Astrocyte of the hippocampus (primary cell): ENCODE measurements around the gene KLHL2.

ENCODE experiments used
- DNase-seq: peaks from one replicate; pipeline ENCODE4 v3.0.0; 2011; ENCODE audit warnings: low read depth, low spot score

KLHL2 gene

DNA sequence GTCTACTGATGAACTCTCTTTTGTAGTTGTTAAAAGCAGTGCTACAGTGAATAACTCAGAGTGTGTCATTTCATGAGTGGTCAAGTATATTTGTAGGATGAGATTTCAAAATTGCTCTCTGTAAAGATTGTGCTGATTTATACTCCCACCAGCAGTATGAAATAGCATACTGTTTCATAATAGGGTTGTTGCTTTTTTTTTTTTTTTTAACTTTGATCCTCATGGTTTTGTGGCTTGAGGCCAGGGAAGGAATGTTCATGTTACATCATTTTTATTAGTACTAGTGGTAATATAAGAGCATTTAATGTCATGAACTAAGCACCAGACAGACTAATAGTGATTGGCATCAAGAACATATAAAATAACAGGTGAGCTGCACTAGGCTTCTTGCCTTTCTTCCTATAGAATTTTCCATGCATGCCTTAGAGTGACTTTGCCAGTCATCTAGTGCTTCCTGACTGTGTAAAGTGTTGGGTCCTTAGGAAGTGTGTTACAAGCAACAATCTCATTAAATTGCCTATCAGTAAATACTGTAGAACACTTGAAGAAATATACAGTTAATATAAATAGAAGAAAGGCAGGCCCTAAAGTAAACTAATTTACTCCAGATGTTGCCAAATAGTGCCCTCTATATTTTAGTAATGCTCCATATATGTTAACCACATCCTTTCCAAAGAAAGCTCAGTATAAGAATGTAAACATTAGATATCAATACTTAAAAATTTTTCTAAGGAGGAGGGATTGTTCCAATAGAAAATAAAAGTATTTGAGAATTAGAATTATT, 81.5 kb downstream of the KLHL2 start:
- DNase-seq, result peak; percentile 16

DNA sequence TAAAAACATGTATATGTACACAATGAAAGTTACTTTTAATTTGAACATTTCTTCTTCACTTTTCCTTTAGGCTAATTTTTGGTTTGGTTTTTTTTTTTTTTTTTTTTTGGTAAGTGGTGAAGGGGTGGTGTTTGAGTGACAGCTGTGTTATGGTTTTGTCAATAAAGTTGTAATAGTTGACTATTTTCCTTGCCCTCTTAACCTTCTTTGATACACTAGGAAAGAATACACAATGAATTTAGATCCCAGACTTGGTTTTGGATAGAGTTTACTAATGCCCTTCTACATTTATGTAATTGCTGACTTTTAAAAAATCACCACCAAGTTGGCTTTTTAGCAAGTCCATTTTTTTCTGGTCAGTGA, 82.0 kb downstream of the KLHL2 start:
- no peak for DNase-seq

DNA sequence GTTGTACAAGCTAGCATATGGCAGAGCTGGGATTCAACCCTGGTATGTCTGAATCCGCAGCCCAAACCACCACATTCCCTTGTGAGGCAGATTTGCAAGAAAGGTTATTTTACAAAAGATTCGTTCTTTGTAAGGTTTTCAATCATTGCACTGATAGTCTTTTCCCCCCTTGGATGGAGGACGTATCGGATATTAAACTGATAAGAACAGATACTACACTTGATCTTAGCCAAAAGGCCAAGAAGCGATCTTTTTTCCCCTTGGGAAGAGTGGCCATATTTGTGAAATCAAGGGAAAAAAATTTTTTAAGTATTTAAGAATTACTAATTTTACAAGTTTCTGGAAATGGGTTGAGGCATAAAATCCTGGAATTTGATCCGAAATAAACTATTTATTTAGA, 85.7 kb downstream of the KLHL2 start:
- DNase-seq, result no peak

DNA sequence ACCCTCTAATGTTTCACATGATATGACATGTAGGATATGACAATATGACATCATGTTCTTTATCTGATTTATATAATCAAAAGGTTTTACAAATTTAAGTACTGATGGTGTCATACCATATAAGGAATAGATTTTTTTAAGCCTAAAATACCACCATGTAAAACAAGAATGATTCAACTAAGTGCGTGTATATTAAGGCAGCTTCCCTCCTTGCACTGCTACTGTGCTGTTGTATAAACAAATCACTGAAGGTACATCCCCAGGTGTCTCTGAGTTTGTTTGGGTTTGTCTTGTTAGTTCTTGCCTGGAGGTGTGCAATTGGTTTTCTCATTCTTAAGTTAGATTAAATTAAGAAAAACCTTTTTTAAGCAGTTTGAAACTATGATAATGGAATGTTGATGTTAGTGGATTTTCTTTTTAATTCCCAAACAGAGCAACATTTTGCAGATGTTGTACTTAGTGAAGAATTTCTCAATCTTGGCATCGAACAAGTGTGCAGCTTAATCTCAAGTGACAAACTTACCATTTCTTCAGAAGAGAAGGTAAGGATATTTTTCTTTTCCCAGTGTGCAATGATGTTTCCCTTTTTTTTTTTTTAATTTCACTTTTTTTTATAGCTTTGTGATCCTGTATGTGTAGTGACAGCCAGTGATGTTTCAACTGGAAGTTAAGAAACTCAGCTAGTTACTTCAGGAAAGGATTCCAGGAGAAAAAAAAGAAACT, 86.7 kb downstream of the KLHL2 start:
- no peak for DNase-seq

DNA sequence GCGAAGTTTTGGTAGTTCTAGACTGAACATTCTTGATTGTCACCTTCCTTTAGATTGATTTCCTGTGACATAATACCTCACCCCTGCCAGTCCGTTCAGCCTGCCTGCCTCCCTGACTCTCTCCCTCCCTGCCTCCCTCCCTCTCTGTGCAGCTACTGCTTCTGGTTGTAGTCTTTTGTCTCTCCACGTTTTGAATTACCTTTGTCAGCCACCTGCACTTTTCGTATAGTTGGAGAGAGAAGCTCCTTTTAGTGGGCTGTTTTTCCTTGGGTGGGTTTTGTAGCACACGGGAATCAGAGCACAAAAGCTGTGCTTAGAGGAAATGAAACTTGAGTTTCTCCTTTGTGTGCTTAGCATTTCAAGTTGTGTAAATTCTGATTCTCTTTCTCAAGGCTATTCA, 87.5 kb downstream of the KLHL2 start:
- DNase-seq, result peak; percentile 11

DNA sequence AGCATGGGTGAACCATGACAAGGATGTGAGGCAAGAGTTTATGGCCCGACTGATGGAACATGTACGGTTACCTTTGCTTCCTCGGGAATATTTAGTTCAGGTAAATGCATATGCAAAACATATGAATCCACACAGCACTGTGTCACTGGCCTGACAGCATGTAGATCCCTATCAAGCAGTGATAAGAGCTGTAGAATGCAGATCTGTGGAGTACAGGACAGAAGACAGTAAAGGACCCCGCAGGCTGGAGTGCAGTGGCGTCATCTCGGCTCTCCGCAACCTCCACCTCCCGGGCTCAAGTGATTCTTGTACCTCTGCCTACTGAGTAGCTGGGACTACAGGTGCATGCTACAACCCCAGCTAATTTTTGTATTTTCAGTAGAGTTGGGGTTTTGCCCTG, 90.3 kb downstream of the KLHL2 start:
- no peak for DNase-seq

DNA sequence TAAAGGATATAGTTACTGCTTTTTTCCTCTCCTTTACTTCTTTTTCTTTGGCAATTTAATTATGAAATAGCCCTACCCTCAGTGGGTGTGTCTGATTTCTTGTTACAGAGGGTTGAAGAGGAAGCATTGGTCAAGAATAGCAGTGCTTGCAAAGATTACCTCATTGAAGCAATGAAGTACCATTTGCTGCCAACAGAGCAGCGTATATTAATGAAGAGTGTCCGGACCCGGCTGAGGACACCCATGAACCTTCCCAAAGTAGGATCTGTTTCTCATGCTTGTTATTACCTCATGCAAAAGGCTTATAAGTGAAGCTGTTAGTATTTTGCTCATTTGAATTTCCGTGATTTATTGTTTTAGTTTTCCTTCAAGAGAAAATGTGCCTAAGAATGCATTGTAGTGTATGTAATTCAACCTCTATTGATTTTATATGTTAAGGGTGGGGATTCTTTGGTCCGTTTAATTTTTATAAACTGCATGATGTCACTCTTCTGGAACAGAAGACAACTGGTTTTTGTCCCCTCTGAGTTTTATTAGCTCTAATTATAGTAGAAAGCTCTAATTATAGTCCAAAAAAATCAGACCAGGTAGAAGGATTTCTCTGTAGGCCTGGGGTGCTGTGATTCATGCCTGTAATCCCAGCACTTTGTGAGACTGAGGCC, 92.2 kb downstream of the KLHL2 start:
- no peak for DNase-seq

DNA sequence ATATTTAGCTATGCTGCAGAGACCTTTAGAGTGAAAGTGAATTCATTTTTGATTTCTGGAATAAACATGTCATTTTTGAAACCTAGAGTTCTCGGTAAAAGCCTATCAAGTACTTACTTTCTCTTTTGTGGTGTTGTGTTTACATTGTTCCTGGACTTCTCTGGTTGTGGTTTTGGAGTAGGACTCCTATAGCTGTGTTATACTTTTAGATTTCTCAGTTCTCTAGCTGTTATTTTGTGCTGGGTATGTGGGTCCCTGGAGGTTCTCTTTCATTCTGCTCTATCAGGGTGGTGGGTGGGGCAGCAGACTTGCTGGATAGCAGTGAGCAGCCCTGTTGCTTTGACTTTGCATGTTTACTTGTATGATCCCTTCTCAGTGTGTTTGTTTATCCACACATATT, 94.5 kb downstream of the KLHL2 start:
- DNase-seq, result peak; percentile 33

DNA sequence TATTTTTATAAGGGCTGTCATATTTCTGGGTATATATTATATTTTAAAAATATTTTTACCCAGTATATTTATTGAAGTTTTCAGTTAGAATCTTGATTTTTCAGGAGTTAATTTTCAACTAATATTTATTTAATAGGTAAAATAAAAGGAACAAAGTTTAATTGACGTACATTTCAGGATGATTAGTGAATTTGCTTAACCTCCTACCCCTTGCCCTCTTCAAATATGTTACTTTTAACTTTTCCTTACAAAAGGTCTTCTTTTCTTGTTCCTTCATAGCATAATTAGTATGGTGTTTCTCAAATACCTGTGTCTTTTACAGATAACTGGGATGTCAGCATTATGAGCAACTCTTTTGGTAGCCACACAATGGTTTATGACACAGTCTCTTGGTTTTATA, 95.3 kb downstream of the KLHL2 start:
- no peak for DNase-seq

DNA sequence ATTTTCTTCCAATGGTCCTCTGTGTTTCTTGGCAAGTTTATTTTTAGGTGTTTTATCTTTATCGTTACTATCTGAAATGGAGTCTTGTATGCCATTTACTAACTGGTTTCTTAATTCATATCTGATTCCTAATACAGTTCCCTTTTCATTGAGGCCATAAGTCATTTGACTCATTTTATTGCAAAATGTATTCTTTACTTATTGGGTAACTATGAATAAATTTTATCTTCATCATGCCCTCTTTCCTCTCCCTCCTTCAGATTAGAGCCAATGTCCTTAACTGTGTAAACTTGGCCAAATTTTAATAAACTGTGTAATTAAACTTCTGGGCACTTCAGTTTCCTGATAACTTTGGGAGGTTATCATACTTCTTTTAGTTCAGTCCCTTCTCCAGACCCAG, 100.8 kb downstream of the KLHL2 start:
- no peak for DNase-seq

DNA sequence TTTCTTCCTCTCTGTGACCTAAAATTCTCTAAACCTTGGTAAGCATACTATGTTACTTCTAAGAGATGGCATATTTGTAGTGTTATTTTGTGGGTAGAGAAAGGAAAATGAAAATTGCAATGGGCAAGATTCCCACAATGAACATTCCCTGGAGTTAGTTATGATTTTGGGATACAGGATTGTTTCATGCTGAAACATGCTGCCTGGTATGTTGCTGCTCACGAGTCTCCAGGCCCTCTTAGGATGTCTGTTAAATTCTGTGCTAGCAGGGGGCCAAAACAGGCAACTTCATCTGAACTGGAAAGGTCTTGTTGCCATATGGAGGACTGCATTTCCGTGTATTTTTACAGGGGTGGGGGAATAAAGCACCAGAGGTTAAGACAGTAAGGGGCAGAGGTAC, 101.2 kb downstream of the KLHL2 start:
- no peak for DNase-seq

DNA sequence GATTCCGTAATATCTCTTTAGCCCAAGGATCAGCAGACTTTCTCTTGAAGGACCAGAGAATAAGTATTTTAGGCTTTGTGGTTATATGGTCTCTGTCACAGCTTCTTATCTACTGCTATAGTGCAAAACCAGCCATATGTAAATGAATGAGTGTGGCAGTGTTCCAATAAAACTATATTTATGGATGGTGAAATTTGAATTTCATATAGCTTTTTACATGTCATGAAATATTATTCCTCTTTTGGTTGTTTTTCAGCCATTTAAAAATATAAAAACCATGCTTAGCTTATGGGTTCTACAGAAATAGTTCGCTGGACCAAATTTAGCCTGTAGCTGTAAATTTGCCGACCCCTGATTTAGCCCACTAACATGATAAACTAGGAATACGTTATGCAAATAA, 102.1 kb downstream of the KLHL2 start:
- DNase-seq, result no peak

DNA sequence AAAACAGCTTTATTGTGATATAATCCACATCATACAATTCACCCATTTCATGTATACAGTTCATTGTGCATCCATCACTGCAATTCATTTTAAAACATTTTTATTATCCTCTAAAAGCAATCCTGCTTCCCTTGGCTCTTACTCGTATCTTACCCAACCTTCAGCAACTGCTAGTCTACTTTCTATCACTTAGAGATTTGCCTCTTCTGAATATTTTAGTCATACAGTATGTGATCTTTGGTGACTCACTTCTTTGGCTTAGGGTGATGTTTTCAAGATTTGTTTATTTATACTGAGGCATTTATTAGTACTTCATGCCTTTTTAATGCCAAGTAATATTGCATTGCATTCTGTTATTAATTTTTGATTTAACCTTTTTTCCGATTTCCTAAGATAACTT, 105.1 kb downstream of the KLHL2 start:
- DNase-seq, result no peak

DNA sequence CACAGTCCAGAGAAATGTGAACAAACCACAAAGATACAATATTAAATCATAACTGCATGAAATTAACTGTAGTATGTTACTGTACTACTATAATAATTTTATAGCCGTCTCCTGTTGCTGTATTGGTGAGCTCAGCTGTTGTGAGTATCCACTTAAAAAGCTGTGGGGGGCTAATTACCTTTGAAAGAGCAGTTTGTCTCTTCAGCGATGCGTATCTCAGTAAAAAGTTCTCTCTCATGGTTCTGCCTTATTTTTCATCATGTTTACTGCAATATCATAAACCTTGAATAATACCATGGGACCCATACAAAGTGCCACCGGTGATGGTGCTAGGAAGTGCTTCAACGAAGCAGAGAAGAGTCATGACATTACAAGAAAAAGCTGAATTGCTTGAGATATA, 111.7 kb downstream of the KLHL2 start:
- no peak for DNase-seq

DNA sequence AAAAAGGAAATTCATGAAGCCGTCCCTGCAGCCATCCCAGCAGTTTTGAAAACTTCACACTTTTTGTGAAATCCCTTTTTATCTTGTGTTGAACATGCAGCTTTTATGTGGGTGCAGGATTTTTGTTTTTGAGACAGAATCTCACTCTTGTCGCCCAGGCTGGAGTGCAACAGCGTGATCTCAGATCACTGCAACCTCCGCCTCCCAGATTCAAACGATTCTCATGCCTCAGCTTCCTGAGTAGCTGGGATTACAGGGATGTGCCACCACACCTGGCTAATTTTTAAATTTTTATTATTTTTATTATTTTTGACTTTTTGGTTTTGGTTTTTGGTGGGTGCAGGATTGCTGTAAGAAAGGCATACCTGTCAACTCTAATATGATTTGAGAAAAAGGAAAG, 112.1 kb downstream of the KLHL2 start:
- DNase-seq, result no peak

DNA sequence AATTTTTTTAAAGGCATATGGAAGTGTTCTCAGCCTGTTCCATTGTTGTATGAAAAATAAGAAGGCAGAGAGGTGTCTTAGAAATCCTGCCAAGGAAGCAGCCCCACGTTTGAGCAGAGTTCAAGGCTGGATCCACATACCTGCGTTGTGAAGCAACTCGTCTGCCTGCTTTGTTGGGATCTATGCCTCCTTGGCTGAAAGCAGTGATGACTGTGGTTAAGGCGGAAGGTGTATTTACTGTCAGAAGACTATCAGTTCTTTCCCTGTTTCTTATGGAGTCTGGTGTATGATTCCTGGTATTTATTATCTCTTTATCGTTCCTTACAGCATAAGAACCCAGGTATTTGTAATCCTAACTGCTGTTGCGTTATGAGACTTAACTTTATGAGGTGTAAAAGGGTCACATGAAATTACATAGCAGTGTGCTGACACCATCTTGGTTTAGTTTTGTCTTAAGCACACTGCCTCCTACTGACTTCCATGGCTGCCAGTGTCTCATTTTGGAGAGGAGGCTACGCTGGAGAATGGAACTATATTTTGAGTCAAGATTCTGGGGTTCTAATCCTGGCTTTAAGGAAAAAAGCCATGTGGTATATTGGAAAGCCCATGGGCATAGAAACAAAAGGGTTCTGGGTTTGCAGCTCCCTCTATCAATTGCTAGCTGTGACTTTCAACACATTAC, 117.0 kb downstream of the KLHL2 start:
- no peak for DNase-seq

DNA sequence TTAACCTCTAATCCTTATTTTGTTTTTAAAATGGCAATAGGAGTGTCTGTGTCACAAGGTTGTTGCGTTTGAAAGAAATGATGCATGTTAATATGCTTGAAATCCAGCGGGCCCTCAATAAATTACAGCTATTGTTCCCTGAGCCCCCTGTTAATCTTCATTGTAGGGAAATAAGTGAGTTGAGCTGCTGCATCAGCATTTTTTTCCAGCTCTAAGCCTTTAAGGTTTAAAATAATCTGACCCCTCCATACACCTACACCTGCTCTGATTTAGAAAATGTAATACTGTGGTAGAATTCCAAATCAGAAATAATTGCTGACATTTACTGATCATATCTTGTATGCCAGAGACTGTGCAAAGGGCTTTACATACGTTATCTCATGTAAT, 117.5 kb downstream of the KLHL2 start:
- DNase-seq, result no peak

DNA sequence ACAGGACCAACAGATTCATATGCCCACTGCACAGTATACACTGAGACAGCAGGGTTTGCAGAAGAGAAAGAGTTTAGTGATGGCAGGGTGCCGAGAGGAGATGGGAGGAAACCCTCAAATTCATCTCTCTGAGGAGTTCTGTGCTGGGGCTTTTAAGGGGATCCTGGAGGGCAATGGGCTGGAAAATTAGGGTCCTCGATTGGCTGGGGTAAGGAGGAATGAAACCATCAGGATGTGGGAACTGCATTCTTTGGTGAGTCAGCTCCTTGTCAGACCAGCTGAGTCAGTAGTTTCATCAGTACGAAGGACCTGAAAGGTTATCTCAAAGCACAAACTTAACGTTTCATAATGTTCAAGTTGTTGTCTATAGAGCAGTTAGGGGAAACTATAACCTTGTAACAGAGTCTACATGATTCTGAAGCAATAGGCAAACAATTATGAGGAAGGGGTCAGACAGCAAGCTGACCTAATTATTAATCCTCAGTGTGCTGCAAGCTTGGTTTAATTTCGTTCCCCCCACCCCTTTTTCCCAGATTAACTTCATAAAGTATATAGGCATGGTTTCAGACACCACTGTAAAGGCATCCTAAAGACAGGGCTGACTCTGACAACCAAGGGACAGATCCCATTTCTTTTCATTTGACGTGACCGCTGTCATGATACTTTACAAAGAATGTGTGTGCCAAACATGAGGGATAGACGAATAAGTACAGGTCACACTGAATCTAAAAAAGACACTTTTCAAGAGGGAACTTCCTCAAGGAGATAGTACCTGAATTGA, 118.6 kb downstream of the KLHL2 start:
- peak; percentile 81 for DNase-seq

DNA sequence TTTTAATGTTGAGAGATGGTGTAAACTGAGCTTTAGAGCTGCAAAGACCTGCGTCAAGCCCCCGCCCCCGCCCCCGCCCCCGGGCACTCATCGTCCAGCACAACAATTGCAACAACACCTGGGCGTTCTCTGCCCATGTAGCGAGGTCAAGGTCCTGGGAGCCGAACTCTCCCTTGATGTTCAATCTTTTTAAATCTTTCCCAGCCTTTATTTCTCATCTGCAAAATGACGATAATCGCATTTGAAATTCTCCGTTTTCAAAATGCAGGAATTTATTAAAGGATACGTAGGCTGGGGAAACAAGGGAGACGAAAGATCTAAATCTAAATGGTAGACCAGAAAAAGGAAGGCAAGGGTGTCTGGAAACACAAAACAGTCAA, 119.5 kb downstream of the KLHL2 start:
- peak; percentile 55 for DNase-seq

DNA sequence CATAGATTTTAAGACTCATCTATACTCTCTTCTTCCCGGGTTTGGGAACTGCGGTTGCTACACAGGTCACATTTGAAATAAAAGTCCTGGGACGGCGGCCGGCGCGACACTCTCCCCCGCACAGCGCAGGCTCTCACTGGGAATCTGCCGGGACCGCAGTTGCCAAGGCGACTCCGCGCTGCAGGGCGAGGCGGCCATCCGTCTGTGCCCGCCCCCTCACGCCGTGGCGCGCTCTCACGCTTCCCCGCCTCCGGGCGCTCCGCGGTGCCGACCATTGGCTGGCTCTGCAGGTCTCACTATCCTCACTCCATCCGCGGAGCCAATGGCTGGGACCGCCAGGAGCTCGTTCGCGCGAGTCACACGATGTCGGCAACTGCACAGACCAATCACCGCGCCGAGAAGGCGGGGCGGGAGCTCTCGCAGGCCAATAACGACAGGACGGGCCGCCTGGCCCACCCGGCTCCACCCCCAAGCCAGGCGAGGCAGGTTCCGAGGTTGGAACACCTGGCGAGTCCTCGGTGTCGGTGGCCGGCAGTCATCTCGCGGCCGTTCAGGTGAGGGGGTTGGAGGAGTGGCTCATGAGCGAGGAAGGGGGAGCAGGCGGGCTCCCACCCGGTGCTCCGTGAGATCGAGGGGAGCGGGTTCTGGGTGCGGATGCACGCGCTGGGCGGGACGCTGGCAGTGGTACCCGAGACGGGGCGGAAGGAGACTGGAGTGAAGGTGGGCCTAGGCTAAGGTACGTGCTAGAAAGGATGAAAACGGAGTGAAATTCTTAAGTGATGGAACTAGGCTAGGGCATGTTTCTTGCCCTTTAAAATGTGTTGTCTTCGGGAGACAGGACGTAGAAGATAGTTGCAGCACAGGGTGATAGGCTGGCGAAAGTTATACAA, 120.1 kb downstream of the KLHL2 start, which contains the start of gene MSMO1:
MSMO1 (plus strand) TSS at position 459 of the 890 bp plus-strand sequence. CDS start 5,702 bp downstream, outside the sequence.
- peak; percentile 100 for DNase-seq

DNA sequence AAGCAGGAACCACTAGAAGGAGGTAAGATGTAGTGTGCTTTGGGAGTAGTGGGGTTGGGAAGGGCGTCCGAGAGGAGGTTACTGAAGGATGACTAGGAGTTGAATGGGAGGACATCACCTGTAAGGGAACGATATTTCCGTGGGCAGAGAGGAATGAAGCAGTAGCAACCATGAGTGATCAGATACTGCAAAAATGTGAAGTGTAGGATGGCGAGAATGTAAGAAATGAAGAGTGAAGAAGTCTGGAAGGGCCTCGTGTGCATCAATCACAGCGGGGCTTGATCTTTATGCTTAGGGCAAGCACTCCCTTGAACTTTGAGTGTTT, 120.7 kb downstream of the KLHL2 start:
- no peak for DNase-seq
